Liver (tissue), 9 donors: ENCODE measurements around the gene RYR3. TPM values are rescaled to one million over a fixed set of nuclear protein-coding genes. Genes with fewer than 3 reads are reported as not detected.

Source experiments
- DNase-seq: peaks from one replicate; pipeline ENCODE4 v3.0.0-alpha.2; 2017; ENCODE audit warnings: low spot score
- H3K27ac ChIP-seq, 2 donors: one replicate each; pipeline ENCODE4 v1.7.0; 2013; ENCODE audit warnings: inconsistent platforms in 2 of 2, low read length in 2 of 2, control low read depth in 1 of 2, low read depth in 1 of 2, mild to moderate bottlenecking in 1 of 2
- H3K27me3 ChIP-seq, 4 donors: one replicate each; pipeline versions ENCODE4 v1.6.1 to v1.7.0; 2013; ENCODE audit warnings: low read length in 3 of 4, inconsistent platforms in 1 of 4, mild to moderate bottlenecking in 1 of 4, moderate library complexity in 1 of 4; ENCODE audit not compliant: control insufficient read depth in 4 of 4, insufficient read depth in 4 of 4
- H3K36me3 ChIP-seq, 4 donors: one replicate each; pipeline versions ENCODE4 v1.6.1 to v1.7.0; 2013; ENCODE audit warnings: low read length in 3 of 4, mild to moderate bottlenecking in 3 of 4, low read depth in 1 of 4, moderate library complexity in 1 of 4; ENCODE audit not compliant: control insufficient read depth in 4 of 4, insufficient read depth in 3 of 4
- H3K4me1 ChIP-seq, 4 donors: one replicate each; pipeline versions ENCODE4 v1.6.1 to v1.7.0; 2013; ENCODE audit warnings: low read length in 3 of 4, mild to moderate bottlenecking in 3 of 4, moderate library complexity in 1 of 4; ENCODE audit not compliant: control insufficient read depth in 4 of 4, insufficient read depth in 4 of 4
- H3K4me3 ChIP-seq, 3 donors: one replicate each; pipeline versions ENCODE4 v1.6.1 to v1.7.0; 2013; ENCODE audit warnings: low read length in 3 of 3, control low read depth in 1 of 3, low read depth in 1 of 3, mild to moderate bottlenecking in 1 of 3
- H3K9ac ChIP-seq, 2 donors: one replicate each; pipeline ENCODE4 v1.7.0; 2013; ENCODE audit warnings: low read length in 2 of 2, mild to moderate bottlenecking in 2 of 2, moderate library complexity in 2 of 2, control low read depth in 1 of 2, low read depth in 1 of 2
- H3K9me3 ChIP-seq, 4 donors: one replicate each; pipeline versions ENCODE4 v1.6.1 to v1.7.0; 2013; ENCODE audit warnings: low read length in 3 of 4; ENCODE audit not compliant: control insufficient read depth in 4 of 4
- EGR1 ChIP-seq, 2 donors: IDR thresholded peaks; 2 replicates each; pipeline ENCODE4 v1.6.1; 2016 to 2018; ENCODE audit warnings: antibody characterized with exemption in 2 of 2, low read depth in 2 of 2
- FOXA1 ChIP-seq: IDR thresholded peaks from 2 replicates; pipeline ENCODE4 v1.6.1; 2016; ENCODE audit warnings: antibody characterized with exemption
- FOXA2 ChIP-seq: IDR thresholded peaks from 2 replicates; pipeline ENCODE4 v1.6.1; 2016; ENCODE audit warnings: antibody characterized with exemption
- GABPA ChIP-seq, 2 donors: IDR thresholded peaks in 1 of 2; conservative IDR thresholded peaks in 1 of 2; 2 replicates each; pipeline ENCODE4 v1.6.1; 2016; ENCODE audit warnings: antibody characterized with exemption in 2 of 2, mild to moderate bottlenecking in 1 of 2, moderate library complexity in 1 of 2
- HNF4A ChIP-seq, 2 donors: conservative IDR thresholded peaks; 2 replicates each; pipeline ENCODE4 v1.6.1; 2016; ENCODE audit warnings: antibody characterized with exemption in 2 of 2, mild to moderate bottlenecking in 2 of 2
- HNF4G ChIP-seq: IDR thresholded peaks from 2 replicates; pipeline ENCODE4 v1.6.1; 2016; ENCODE audit warnings: antibody characterized with exemption
- JUND ChIP-seq, 2 donors: IDR thresholded peaks; 2 replicates each; pipeline ENCODE4 v1.6.1; 2016; ENCODE audit warnings: antibody characterized with exemption in 2 of 2
- NR2F2 ChIP-seq: IDR thresholded peaks from 2 replicates; pipeline ENCODE4 v1.6.1; 2016; ENCODE audit warnings: antibody characterized with exemption
- RAD21 ChIP-seq, 2 donors: IDR thresholded peaks; 2 replicates each; pipeline ENCODE4 v1.6.1; 2016; ENCODE audit warnings: antibody characterized with exemption in 2 of 2, mild to moderate bottlenecking in 2 of 2
- RXRA ChIP-seq, 2 donors: IDR thresholded peaks; 2 replicates each; pipeline ENCODE4 v1.6.1; 2017 to 2018; ENCODE audit warnings: antibody characterized with exemption in 2 of 2, mild to moderate bottlenecking in 1 of 2
- SP1 ChIP-seq: IDR thresholded peaks from 2 replicates; pipeline ENCODE4 v1.6.1; 2018; ENCODE audit warnings: antibody characterized with exemption, mild to moderate bottlenecking
- TAF1 ChIP-seq: conservative IDR thresholded peaks from 2 replicates; pipeline ENCODE4 v1.6.1; 2016; ENCODE audit warnings: antibody characterized with exemption, mild to moderate bottlenecking
- YY1 ChIP-seq: IDR thresholded peaks from 2 replicates; pipeline ENCODE4 v1.6.1; 2016; ENCODE audit warnings: antibody characterized with exemption, mild to moderate bottlenecking
- ZBTB33 ChIP-seq: IDR thresholded peaks from 2 replicates; pipeline ENCODE4 v1.6.1; 2016; ENCODE audit warnings: antibody characterized with exemption
- WGBS: extraction: QIAGEN DNeasy Blood & Tissue Kit; methylation state at CpG from one replicate; pipeline ENCODE4 v1.1.7; 2013; 5-methylcytosine and 5-hydroxymethylcytosine counted together
- polyA plus RNA-seq, 2 donors: library from polyadenylated mRNA; stranded (reverse) in 1 of 2; unstranded in 1 of 2; fragments of 200-250 nt in 1 of 2; fragments of >200 nt in 1 of 2; fragmentation: Nextera tagmentation in 1 of 2; extraction: Ambion mirVana in 1 of 2; gene quantifications; one replicate each; pipeline versions ENCODE4 v1.2.1 to v1.2.3, GENCODE V29; 2013 to 2015
- total RNA-seq, 2 donors: library from RNA; depleted of rRNA; stranded (reverse); fragments of >200 nt; gene quantifications; one replicate each; pipeline ENCODE4 v1.2.3, GENCODE V29; 2014
- TF ChIP-seq, protein P1 (sequence below): fragments of 150-350 bp; IDR thresholded peaks from 2 replicates; pipeline ENCODE4 v1.5.1; 2017; ENCODE audit warnings: improper control_type of control experiment, low read depth, low read length; ENCODE audit not compliant: missing input control
- TF ChIP-seq, protein P2 (sequence below): IDR thresholded peaks from 2 replicates; pipeline ENCODE4 v1.6.1; 2016; ENCODE audit warnings: antibody characterized with exemption
- TF ChIP-seq, protein P3 (sequence below): IDR thresholded peaks from 2 replicates; pipeline ENCODE4 v1.6.1; 2016; ENCODE audit warnings: antibody characterized with exemption, mild to moderate bottlenecking
- TF ChIP-seq, protein P4 (sequence below): IDR thresholded peaks from 2 replicates; pipeline ENCODE4 v1.6.1; 2016; ENCODE audit warnings: antibody characterized with exemption
- donor health status: healthy.
- donor health status: healthy.
- donor health status: healthy.
- donor health status: healthy.
- donor health status: healthy.

Gene RYR3
- total and polyA plus RNA-seq, 4 donors: 0.01 to 1.1 (median 0.22) TPM

GRCh38 chr15:33825453-33825852 lies 514.7 kb downstream of the RYR3 start:
- TF ChIP-seq, protein P1, sequence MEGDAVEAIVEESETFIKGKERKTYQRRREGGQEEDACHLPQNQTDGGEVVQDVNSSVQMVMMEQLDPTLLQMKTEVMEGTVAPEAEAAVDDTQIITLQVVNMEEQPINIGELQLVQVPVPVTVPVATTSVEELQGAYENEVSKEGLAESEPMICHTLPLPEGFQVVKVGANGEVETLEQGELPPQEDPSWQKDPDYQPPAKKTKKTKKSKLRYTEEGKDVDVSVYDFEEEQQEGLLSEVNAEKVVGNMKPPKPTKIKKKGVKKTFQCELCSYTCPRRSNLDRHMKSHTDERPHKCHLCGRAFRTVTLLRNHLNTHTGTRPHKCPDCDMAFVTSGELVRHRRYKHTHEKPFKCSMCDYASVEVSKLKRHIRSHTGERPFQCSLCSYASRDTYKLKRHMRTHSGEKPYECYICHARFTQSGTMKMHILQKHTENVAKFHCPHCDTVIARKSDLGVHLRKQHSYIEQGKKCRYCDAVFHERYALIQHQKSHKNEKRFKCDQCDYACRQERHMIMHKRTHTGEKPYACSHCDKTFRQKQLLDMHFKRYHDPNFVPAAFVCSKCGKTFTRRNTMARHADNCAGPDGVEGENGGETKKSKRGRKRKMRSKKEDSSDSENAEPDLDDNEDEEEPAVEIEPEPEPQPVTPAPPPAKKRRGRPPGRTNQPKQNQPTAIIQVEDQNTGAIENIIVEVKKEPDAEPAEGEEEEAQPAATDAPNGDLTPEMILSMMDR: no peak
- TF ChIP-seq RXRA (IDR thresholded peaks at IDR 0.05) (no peak), FOXA2 (no peak), FOXA1 (no peak), TAF1 (no peak), EGR1 (IDR thresholded peaks at IDR 0.05; ENCODE audit: low read depth in 2 of 2) (no peak), HNF4G (no peak), GABPA (IDR thresholded peaks at IDR 0.05 in 1 of 2, conservative IDR thresholded peaks at IDR 0.05 in 1 of 2) (no peak), NR2F2 (no peak), YY1 (no peak), JUND (IDR thresholded peaks at IDR 0.05) (no peak), ZBTB33 (no peak)
- TF ChIP-seq, protein P2, sequence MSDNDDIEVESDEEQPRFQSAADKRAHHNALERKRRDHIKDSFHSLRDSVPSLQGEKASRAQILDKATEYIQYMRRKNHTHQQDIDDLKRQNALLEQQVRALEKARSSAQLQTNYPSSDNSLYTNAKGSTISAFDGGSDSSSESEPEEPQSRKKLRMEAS: no peak
- DNase-seq: no peak
- H3K9ac ChIP-seq: no peak overlapping the region
- H3K27me3 ChIP-seq: peaks cover 0 to 4% (median 0%) of the 10 kb centered on the region in 4 donors
- 95% methylated on average over 8 of the region's 8 CpGs for WGBS
- H3K27ac ChIP-seq: no peak overlapping the region
- no peaks in the 10 kb centered on the region for H3K36me3 ChIP-seq
- H3K4me3 ChIP-seq: no peak overlapping the region
- no peaks in the 10 kb centered on the region for H3K4me1 ChIP-seq
- H3K9me3 ChIP-seq: peaks cover 0 to 3% (median 1%) of the 10 kb centered on the region in 4 donors

GRCh38 chr15:33826201-33826600 lies 515.4 kb downstream of the RYR3 start:
- no peaks in the 10 kb centered on the region for H3K36me3 ChIP-seq
- no peak overlapping the region for H3K4me3 ChIP-seq
- TF ChIP-seq FOXA1 (no peak), GABPA (IDR thresholded peaks at IDR 0.05 in 1 of 2, conservative IDR thresholded peaks at IDR 0.05 in 1 of 2) (no peak), RAD21 (IDR thresholded peaks at IDR 0.05) (no peak), YY1 (no peak), RXRA (IDR thresholded peaks at IDR 0.05) (no peak), ZBTB33 (no peak), TAF1 (no peak), FOXA2 (no peak), HNF4A (conservative IDR thresholded peaks at IDR 0.05) (no peak), EGR1 (IDR thresholded peaks at IDR 0.05; ENCODE audit: low read depth in 2 of 2) (no peak), NR2F2 (no peak), JUND (IDR thresholded peaks at IDR 0.05) (no peak), HNF4G (no peak), SP1 (no peak)
- TF ChIP-seq, protein P3, sequence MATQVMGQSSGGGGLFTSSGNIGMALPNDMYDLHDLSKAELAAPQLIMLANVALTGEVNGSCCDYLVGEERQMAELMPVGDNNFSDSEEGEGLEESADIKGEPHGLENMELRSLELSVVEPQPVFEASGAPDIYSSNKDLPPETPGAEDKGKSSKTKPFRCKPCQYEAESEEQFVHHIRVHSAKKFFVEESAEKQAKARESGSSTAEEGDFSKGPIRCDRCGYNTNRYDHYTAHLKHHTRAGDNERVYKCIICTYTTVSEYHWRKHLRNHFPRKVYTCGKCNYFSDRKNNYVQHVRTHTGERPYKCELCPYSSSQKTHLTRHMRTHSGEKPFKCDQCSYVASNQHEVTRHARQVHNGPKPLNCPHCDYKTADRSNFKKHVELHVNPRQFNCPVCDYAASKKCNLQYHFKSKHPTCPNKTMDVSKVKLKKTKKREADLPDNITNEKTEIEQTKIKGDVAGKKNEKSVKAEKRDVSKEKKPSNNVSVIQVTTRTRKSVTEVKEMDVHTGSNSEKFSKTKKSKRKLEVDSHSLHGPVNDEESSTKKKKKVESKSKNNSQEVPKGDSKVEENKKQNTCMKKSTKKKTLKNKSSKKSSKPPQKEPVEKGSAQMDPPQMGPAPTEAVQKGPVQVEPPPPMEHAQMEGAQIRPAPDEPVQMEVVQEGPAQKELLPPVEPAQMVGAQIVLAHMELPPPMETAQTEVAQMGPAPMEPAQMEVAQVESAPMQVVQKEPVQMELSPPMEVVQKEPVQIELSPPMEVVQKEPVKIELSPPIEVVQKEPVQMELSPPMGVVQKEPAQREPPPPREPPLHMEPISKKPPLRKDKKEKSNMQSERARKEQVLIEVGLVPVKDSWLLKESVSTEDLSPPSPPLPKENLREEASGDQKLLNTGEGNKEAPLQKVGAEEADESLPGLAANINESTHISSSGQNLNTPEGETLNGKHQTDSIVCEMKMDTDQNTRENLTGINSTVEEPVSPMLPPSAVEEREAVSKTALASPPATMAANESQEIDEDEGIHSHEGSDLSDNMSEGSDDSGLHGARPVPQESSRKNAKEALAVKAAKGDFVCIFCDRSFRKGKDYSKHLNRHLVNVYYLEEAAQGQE: no peak
- TF ChIP-seq, protein P4, sequence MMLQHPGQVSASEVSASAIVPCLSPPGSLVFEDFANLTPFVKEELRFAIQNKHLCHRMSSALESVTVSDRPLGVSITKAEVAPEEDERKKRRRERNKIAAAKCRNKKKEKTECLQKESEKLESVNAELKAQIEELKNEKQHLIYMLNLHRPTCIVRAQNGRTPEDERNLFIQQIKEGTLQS: no peak
- TF ChIP-seq, protein P1: no peak
- TF ChIP-seq, protein P2: no peak
- no peak for DNase-seq
- no peaks in the 10 kb centered on the region for H3K4me1 ChIP-seq
- peaks cover 0 to 4% (median 0%) of the 10 kb centered on the region in 4 donors for H3K27me3 ChIP-seq
- no peak overlapping the region for H3K9ac ChIP-seq
- 89% methylated on average over 4 of the region's 4 CpGs for WGBS
- no peak overlapping the region for H3K27ac ChIP-seq
- H3K9me3 ChIP-seq: peaks cover 0 to 3% (median 1%) of the 10 kb centered on the region in 4 donors
